Right lobe of liver (tissue), 6 donors: ENCODE data around the gene HCN4. TPM values are rescaled to one million over a fixed set of nuclear protein-coding genes. Genes with fewer than 3 reads are reported as not detected.

Experiments
- ATAC-seq, 4 donors: fragments of 200-7000 bp; cut with Tn5 transposase; one replicate each; pipeline ENCODE4 v1.9.1; 2020; ENCODE audit warnings: mild to moderate bottlenecking in 4 of 4, moderate library complexity in 4 of 4
- DNase-seq, 3 donors: peaks; one replicate each; pipeline ENCODE4 v3.0.0-alpha.2; 2020
- H3K27ac ChIP-seq, 3 donors: fragments of 200-600 bp; one replicate each; pipeline ENCODE4 v1.8.0; 2022
- H3K27me3 ChIP-seq, 2 donors: fragments of 200-600 bp; one replicate each; pipeline ENCODE4 v1.8.0; 2022
- H3K36me3 ChIP-seq, 4 donors: fragments of 200-600 bp; sonication (generic) in 1 of 4; one replicate each; pipeline versions ENCODE4 v1.5.1 to v1.8.0; 2017 to 2022; ENCODE audit warnings: control low read depth in 1 of 4
- H3K4me1 ChIP-seq, 4 donors: fragments of 200-600 bp; sonication (generic) in 1 of 4; one replicate each; pipeline versions ENCODE4 v1.5.1 to v1.8.0; 2017 to 2022; ENCODE audit warnings: control low read depth in 1 of 4
- H3K4me3 ChIP-seq, 3 donors: fragments of 200-600 bp; one replicate each; pipeline ENCODE4 v1.8.0; 2022
- H3K9me3 ChIP-seq, 4 donors: fragments of 200-600 bp; sonication (generic) in 1 of 4; one replicate each; pipeline versions ENCODE4 v1.5.1 to v1.8.0; 2017 to 2022; ENCODE audit warnings: control low read depth in 1 of 4
- POLR2A ChIP-seq: fragments of 450-650 bp; IDR thresholded peaks from one replicate; pipeline ENCODE4 v1.6.1; 2017; ENCODE audit warnings: antibody characterized with exemption, mild to moderate bottlenecking
- WGBS: methylation state at CpG from one replicate; pipeline ENCODE4 v1.1.6; 2018; ENCODE audit warnings: low coverage, low lambda C conversion rate; ENCODE audit not compliant: insufficient coverage; ENCODE audit errors: missing lambda C conversion rate; 5-methylcytosine and 5-hydroxymethylcytosine counted together
- intact Hi-C, 2 donors: fragments of 100-400 bp; cut with DNase I; formaldehyde crosslinking; loops; one replicate each; pipeline versions ENCODE4 v1.11.2 to v1.14.1; 2022
- total RNA-seq, 6 experiments: library from RNA; depleted of rRNA in 2 of 6; stranded (reverse); fragments of >200 nt in 2 of 6; fragmentation: NEBNext Ultra II Directional in 3 of 6; extraction: Animal tissue kit (Norgen Biotek cat#: 25700) in 3 of 6; gene quantifications; one replicate each; pipeline versions ENCODE4 v1.1.0 to v1.2.4, GENCODE V29; 2016 to 2023
- TF ChIP-seq, protein P1 (sequence below), 4 donors: fragments of 200-600 bp in 3 of 4; fragments of 450-650 bp in 1 of 4; IDR thresholded peaks; one replicate each; pipeline versions ENCODE4 v1.5.1 to v1.8.0; 2016 to 2022; ENCODE audit warnings: antibody characterized with exemption in 4 of 4, mild to moderate bottlenecking in 2 of 4
- donor health status: DM: no; HTN: yes; CAD: no.
- donor health status: DM: no; HTN: no; CAD: no.
- donor health status: DM: no; HTN: no; CAD: no.
- donor health status: DM: no; HTN: yes; CAD: no.
- donor health status: DM: no; HTN: yes; CAD: no.

Gene HCN4
- total RNA-seq, 6 experiments from 2014 or later, result 0.06 TPM; not detected in 5

DNA sequence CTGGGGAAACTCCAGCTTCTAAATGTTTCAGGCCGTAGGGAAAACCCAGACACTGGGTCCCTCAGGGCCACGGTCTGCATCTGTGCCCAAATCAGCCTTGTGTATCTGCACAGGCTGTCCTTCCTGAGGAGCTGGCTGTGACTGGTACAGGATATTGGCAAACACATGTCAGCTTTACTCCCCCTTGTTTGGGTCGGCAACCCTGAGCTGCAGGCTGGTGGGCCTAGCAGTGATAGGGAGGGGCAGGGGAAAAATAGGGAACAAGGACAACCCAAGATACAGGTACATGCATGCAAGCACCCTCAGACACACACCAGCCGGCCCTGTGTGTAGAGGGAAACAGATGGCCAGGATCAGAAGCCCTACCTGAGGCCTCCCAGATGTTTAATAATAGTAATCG, 28.7 kb upstream of the HCN4 start:
- H3K4me1 ChIP-seq, result no peaks in the 10 kb centered on the region
- 0% methylated on average over 1 of the region's 5 CpGs for WGBS
- DNase-seq (no peak), ATAC-seq (no peak)
- no peaks in the 10 kb centered on the region for H3K9me3 ChIP-seq
- H3K27ac ChIP-seq, result no peak overlapping the region
- no peaks in the 10 kb centered on the region for H3K27me3 ChIP-seq
- H3K36me3 ChIP-seq, result no peaks in the 10 kb centered on the region
- intact Hi-C loops, result no loop called here
- H3K4me3 ChIP-seq, result no peak overlapping the region
- TF ChIP-seq POLR2A, result no peak
- TF ChIP-seq, protein P1, sequence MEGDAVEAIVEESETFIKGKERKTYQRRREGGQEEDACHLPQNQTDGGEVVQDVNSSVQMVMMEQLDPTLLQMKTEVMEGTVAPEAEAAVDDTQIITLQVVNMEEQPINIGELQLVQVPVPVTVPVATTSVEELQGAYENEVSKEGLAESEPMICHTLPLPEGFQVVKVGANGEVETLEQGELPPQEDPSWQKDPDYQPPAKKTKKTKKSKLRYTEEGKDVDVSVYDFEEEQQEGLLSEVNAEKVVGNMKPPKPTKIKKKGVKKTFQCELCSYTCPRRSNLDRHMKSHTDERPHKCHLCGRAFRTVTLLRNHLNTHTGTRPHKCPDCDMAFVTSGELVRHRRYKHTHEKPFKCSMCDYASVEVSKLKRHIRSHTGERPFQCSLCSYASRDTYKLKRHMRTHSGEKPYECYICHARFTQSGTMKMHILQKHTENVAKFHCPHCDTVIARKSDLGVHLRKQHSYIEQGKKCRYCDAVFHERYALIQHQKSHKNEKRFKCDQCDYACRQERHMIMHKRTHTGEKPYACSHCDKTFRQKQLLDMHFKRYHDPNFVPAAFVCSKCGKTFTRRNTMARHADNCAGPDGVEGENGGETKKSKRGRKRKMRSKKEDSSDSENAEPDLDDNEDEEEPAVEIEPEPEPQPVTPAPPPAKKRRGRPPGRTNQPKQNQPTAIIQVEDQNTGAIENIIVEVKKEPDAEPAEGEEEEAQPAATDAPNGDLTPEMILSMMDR (IDR thresholded peaks at IDR 0.05), result no peak

DNA sequence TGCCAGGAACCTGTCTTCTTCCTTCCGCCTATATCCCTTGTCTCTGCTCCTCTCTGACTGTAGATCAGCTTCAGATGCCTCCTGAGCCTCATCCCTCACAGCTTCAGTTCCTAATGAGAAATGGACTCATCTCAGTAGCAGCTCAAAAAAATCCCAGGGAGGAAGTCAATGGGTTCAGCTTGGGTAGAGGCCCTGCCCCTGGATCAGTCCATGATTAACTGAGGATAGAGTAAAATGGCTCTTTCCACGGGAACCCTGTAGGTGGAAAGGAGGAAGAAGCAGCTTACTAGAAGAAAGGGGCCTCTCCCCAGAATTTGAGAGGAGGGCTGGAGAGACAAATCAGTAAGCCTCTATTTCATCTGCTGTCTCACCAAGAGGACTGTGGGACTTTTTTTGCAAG, 26.9 kb upstream of the HCN4 start:
- H3K36me3 ChIP-seq, result no peaks in the 10 kb centered on the region
- H3K4me3 ChIP-seq, result no peak overlapping the region
- no peak for TF ChIP-seq POLR2A
- TF ChIP-seq, protein P1 (IDR thresholded peaks at IDR 0.05), result no peak
- H3K9me3 ChIP-seq, result no peaks in the 10 kb centered on the region
- intact Hi-C loops, result no loop called here
- no peaks in the 10 kb centered on the region for H3K27me3 ChIP-seq
- DNase-seq, result no peak
- no peaks in the 10 kb centered on the region for H3K4me1 ChIP-seq
- no peak overlapping the region for H3K27ac ChIP-seq
- 83% methylated on average over 2 of the region's 2 CpGs for WGBS
- ATAC-seq, result no peak

DNA sequence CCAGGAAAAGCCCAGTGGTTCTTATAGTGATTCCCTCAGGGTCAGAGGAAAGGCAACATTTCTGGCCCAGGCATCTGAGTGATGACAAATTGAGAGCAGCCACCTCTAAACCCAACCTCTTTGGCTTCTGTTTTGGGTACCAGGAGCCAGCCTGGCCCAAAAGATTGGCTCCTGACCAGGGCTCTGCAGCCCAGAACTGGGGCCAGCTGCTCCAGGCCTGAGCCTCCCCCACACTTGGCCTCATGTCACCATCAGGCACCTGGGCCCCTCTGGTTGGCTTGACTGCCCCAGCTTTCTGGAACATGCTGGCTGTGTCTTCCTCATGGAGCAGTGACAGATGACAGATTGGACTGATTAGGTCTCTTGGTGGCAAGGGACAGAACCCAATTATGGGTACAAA, 26.0 kb upstream of the HCN4 start:
- DNase-seq, result no peak
- intact Hi-C loops, result no loop called here
- TF ChIP-seq POLR2A, result no peak
- TF ChIP-seq, protein P1 (IDR thresholded peaks at IDR 0.05), result no peak
- Histone ChIP-seq H3K4me1 (no peaks in the 10 kb centered on the region), H3K9me3 (no peaks in the 10 kb centered on the region), H3K36me3 (no peaks in the 10 kb centered on the region), H3K27ac (no peak overlapping the region), H3K27me3 (no peaks in the 10 kb centered on the region), H3K4me3 (no peak overlapping the region)
- ATAC-seq, result no peak

DNA sequence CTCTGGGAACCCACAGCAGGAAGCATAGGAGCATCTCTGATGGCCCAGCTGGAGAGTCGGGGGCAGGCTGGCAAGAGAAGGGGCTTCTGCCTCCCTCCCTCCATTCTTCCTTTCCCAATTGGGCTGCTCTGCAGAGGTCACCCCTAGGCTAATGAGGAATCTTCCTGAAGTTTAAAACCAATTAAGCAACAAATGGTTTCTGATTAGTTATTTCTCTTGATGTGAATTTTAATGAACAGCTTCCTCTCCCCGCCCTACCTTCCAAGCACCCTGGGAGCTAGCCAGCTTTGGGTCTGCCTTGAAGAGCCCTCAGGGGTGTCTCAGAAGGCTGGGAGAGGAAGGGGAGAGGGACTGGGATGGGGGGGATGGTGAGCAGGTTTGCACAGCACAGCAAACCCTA, 24.6 kb upstream of the HCN4 start:
- no peak overlapping the region for H3K27ac ChIP-seq
- ATAC-seq, result no peak
- 45% methylated on average over 2 of the region's 2 CpGs for WGBS
- no peaks in the 10 kb centered on the region for H3K27me3 ChIP-seq
- TF ChIP-seq, protein P1 (IDR thresholded peaks at IDR 0.05), result no peak
- no peak for TF ChIP-seq POLR2A
- H3K4me1 ChIP-seq, result no peaks in the 10 kb centered on the region
- H3K4me3 ChIP-seq, result no peak overlapping the region
- H3K36me3 ChIP-seq, result no peaks in the 10 kb centered on the region
- intact Hi-C loops, result no loop called here
- no peaks in the 10 kb centered on the region for H3K9me3 ChIP-seq
- no peak for DNase-seq

DNA sequence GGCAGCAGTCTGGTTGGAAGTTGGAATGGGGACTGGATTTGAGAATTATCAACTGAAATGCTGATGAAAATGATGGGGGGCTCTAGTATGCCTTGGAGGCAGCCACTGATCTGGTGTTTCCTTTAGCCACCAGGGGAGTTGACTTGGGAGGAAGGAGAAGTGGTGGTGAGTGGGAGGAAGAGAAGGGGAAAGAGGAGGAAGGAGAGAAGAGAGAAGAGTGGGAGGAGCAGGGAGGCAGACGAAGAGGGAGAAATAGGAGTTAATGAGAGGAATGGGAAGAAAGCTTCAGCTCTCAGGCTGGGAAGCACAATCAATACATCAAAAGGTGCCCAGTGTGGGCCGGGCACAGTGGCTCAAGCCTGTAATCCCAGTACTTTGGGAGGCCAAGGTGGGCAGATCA, 23.3 kb upstream of the HCN4 start:
- Histone ChIP-seq H3K4me3 (no peak overlapping the region), H3K27ac (no peak overlapping the region), H3K36me3 (no peaks in the 10 kb centered on the region), H3K27me3 (no peaks in the 10 kb centered on the region), H3K9me3 (no peaks in the 10 kb centered on the region), H3K4me1 (no peaks in the 10 kb centered on the region)
- ATAC-seq (no peak), DNase-seq (no peak)
- intact Hi-C loops, result no loop called here
- TF ChIP-seq POLR2A, result no peak
- TF ChIP-seq, protein P1 (IDR thresholded peaks at IDR 0.05), result no peak
- 57% methylated on average over 2 of the region's 2 CpGs for WGBS
